Activated CD8-positive, alpha-beta T cell treated with anti-CD3 and anti-CD28 coated beads for 36 hours (primary cell): ENCODE measurements around the gene PCDH9. TPM values are rescaled to one million over a fixed set of nuclear protein-coding genes. Genes with fewer than 3 reads are reported as not detected.

ENCODE experiments used
- ATAC-seq: fragments of 200-7000 bp; cut with Tn5 transposase; one replicate; pipeline ENCODE4 v1.10.0; 2021; ENCODE audit warnings: mild to moderate bottlenecking, moderate library complexity
- CTCF ChIA-PET: fragments of 350-600 bp; sonication (Branson Sonifier 250); formaldehyde crosslinking; loops from one replicate; lab custom pipeline; 2021; ENCODE audit warnings: antibody characterized with exemption; lab: Charles Lee
- POLR2A ChIA-PET: fragments of 350-600 bp; sonication (Branson Sonifier 250); formaldehyde crosslinking; loops from one replicate; lab custom pipeline; 2021; ENCODE audit warnings: antibody characterized with exemption; lab: Charles Lee
- DNase-seq: peaks from one replicate; pipeline ENCODE4 v3.0.0-alpha.2; 2020
- H3K27ac Mint-ChIP-seq: one replicate; pipeline ENCODE4 v1.8.0; 2021; ENCODE audit warnings: mild to moderate bottlenecking, mixed read lengths
- H3K27me3 Mint-ChIP-seq: one replicate; pipeline ENCODE4 v1.8.0; 2021; ENCODE audit warnings: mixed read lengths
- H3K36me3 Mint-ChIP-seq: one replicate; pipeline ENCODE4 v1.8.0; 2021; ENCODE audit warnings: low read depth, mixed read lengths
- H3K4me1 Mint-ChIP-seq: one replicate; pipeline ENCODE4 v1.8.0; 2021; ENCODE audit warnings: low read depth, mixed read lengths
- H3K4me3 Mint-ChIP-seq: one replicate; pipeline ENCODE4 v1.8.0; 2021; ENCODE audit warnings: mild to moderate bottlenecking, moderate library complexity, mixed read lengths
- H3K9me3 Mint-ChIP-seq: one replicate; pipeline ENCODE4 v1.8.0; 2021; ENCODE audit warnings: mixed read lengths
- CTCF ChIP-seq: fragments of 200-600 bp; IDR thresholded peaks from one replicate; pipeline ENCODE4 v1.8.0; 2022; ENCODE audit warnings: antibody characterized with exemption, mild to moderate bottlenecking
- intact Hi-C: fragments of 100-400 bp; cut with micrococcal nuclease; formaldehyde crosslinking; loops from one replicate; pipeline ENCODE4 v1.10.0; 2022
- total RNA-seq, 2 experiments: library from RNA; stranded (reverse); gene quantifications; one replicate each; pipeline ENCODE4 v1.2.3, GENCODE V29; 2021

PCDH9 gene
- total RNA-seq, 2 experiments from 2014 or later: 0.04 to 0.14 TPM

GRCh38 chr13:66407128-66407527, 823.0 kb downstream of the PCDH9 start:
- CTCF ChIA-PET: no interaction called here
- no peak for ATAC-seq

GRCh38 chr13:66405908-66406802, 824.0 kb downstream of the PCDH9 start:
- no peaks in the 10 kb centered on the region for H3K27me3 Mint-ChIP-seq
- H3K27ac Mint-ChIP-seq: no peak overlapping the region
- H3K4me3 Mint-ChIP-seq: no peak overlapping the region
- peaks cover 1% of the 10 kb centered on the region for H3K9me3 Mint-ChIP-seq
- no peaks in the 10 kb centered on the region for H3K4me1 Mint-ChIP-seq
- no peaks in the 10 kb centered on the region for H3K36me3 Mint-ChIP-seq
- POLR2A ChIA-PET: no interaction called here
- no peak for TF ChIP-seq CTCF
- no peak for DNase-seq
- CTCF ChIA-PET: no interaction called here
- ATAC-seq: no peak
- intact Hi-C loops: no loop called here

More at GRCh38 chr13:66407128-66407527, 823.0 kb downstream of the PCDH9 start:
- Mint-ChIP-seq H3K27ac (no peak overlapping the region), H3K4me3 (no peak overlapping the region), H3K36me3 (no peaks in the 10 kb centered on the region), H3K27me3 (no peaks in the 10 kb centered on the region), H3K4me1 (no peaks in the 10 kb centered on the region), H3K9me3 (no peaks in the 10 kb centered on the region)
- POLR2A ChIA-PET: no interaction called here
- no peak for DNase-seq
- no peak for TF ChIP-seq CTCF
- intact Hi-C loops: no loop called here

- no peaks in the 10 kb centered on the region for H3K27me3 Mint-ChIP-seq
- no peak for ATAC-seq
- intact Hi-C loops: no loop called here
- no peaks in the 10 kb centered on the region for H3K36me3 Mint-ChIP-seq
- CTCF ChIA-PET: no interaction called here
- H3K4me1 Mint-ChIP-seq: no peaks in the 10 kb centered on the region
- no peak overlapping the region for H3K27ac Mint-ChIP-seq
- no peak for DNase-seq
- TF ChIP-seq CTCF: no peak
- POLR2A ChIA-PET: no interaction called here
- peaks cover 3% of the 10 kb centered on the region for H3K9me3 Mint-ChIP-seq
- H3K4me3 Mint-ChIP-seq: no peak overlapping the region
These were observed 827.6 kb downstream of the PCDH9 start for GRCh38 chr13:66402546-66402945.

GRCh38 chr13:66402066-66402465, 828.1 kb downstream of the PCDH9 start:
- intact Hi-C loops: no loop called here
- Mint-ChIP-seq H3K27me3 (no peaks in the 10 kb centered on the region), H3K36me3 (no peaks in the 10 kb centered on the region), H3K9me3 (peaks cover 3% of the 10 kb centered on the region), H3K4me3 (no peak overlapping the region), H3K4me1 (no peaks in the 10 kb centered on the region), H3K27ac (no peak overlapping the region)
- no peak for TF ChIP-seq CTCF
- POLR2A ChIA-PET: no interaction called here
- no peak for DNase-seq
- ATAC-seq: no peak
- CTCF ChIA-PET: no interaction called here

- Mint-ChIP-seq H3K4me3 (no peak overlapping the region), H3K27ac (no peak overlapping the region), H3K36me3 (no peaks in the 10 kb centered on the region), H3K9me3 (peaks cover 3% of the 10 kb centered on the region), H3K27me3 (no peaks in the 10 kb centered on the region), H3K4me1 (no peaks in the 10 kb centered on the region)
- CTCF ChIA-PET: no interaction called here
- no peak for DNase-seq
- intact Hi-C loops: no loop called here
- no peak for ATAC-seq
- POLR2A ChIA-PET: no interaction called here
- no peak for TF ChIP-seq CTCF
These were observed 829.8 kb downstream of the PCDH9 start for GRCh38 chr13:66400292-66400691.
